ENCODE data around the gene C2orf92.

- no peak for TF ChIP-seq TARDBP (IDR thresholded peaks at IDR 0.05)
- no peak for TF ChIP-seq PKNOX1 (IDR thresholded peaks at IDR 0.05)
- no peak for TF ChIP-seq HDGF (IDR thresholded peaks at IDR 0.05; ENCODE audit: borderline replicate concordance)
- no peak for TF ChIP-seq CTBP1 (IDR thresholded peaks at IDR 0.05; ENCODE audit: borderline replicate concordance)
- no peak for TF ChIP-seq FOXA1 (IDR thresholded peaks at IDR 0.05)
- no peak for TF ChIP-seq NFRKB (IDR thresholded peaks at IDR 0.05)
- TF ChIP-seq SUZ12 (IDR thresholded peaks at IDR 0.05), result no peak
- no peak for TF ChIP-seq SP1 (IDR thresholded peaks at IDR 0.05)
- TF ChIP-seq FOXM1 (IDR thresholded peaks at IDR 0.05; ENCODE audit: borderline replicate concordance), result no peak
- TF ChIP-seq ARNT (IDR thresholded peaks at IDR 0.05), result no peak
- no peak for TF ChIP-seq L3MBTL2 (conservative IDR thresholded peaks at IDR 0.05)
Measured at GRCh38 chr2:97707362-97708047, 38.0 kb downstream of the C2orf92 start.

All from HEK293T (cell line).